GM18861 (cell line): ENCODE results near the gene ENTREP3.
A peak's percentile ranks its signal among the peaks of the same experiment; 100 is the strongest.

Experiments
- ATAC-seq: cut with Tn5 transposase; IDR thresholded peaks from one replicate; pipeline ENCODE4 v1.9.1; 2021; ENCODE audit not compliant: unreplicated experiment

The ENTREP3 gene

DNA sequence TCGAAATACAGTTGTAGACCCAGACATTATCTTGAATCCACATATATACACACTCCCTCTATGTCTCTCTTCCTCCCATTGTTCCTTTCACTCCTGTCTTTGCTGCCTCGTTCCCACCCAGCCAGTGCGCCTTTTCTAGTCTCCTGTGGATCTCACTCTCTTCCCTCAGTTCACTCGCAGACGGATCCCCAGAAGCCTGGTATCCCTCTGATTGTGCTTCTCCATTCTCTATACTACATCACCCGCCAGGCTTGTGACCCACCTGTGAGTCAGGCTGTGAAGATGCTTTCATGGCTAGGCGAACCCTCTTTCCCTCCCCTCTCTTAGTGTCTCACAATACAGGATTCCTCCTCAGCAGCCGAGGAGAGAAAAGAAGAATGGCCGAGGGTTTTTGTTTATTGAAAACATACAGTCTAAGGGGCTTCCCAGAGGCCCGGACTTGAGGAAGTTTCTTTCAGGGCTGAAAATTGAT is 23.4 kb upstream of the ENTREP3 start:
- ATAC-seq: no peak

DNA sequence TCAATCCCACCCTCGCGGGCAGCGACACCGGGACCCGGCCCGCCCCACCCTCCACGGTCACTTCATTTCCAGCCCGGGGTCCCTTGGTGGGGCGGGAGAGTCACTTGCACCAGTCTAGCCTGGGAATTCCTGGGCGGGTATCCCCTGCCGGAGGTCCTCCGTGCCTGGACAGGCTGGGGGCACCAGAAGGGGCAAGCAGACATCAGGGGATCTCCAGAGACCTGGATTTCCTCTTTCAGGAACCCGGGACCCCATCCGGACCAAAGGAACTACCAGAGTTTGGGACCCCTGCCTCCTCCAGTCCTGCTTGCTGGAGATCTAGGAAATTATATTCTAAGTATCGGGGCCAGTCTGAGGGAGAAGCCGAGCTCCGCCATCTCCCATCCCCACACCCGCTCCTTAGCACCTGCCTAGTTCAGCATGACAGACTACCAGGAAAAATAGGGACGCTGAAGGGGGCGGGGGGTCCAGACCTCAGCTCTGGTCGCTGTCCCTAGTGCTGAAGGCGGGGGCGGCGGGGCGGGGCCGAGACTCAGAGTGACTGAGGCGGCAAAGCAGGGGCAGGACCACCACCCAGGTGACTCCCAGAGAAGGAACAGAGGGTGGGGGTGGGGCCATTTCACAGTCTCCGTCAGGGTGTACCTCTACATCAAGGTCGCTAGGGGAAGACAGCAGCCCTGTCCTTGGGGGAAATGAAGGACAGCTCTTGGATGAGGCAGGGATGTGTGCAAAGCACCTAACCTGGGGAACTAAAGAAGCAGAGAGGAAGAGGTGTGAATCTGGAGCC is 22.8 kb upstream of the ENTREP3 start:
- ATAC-seq: no peak

DNA sequence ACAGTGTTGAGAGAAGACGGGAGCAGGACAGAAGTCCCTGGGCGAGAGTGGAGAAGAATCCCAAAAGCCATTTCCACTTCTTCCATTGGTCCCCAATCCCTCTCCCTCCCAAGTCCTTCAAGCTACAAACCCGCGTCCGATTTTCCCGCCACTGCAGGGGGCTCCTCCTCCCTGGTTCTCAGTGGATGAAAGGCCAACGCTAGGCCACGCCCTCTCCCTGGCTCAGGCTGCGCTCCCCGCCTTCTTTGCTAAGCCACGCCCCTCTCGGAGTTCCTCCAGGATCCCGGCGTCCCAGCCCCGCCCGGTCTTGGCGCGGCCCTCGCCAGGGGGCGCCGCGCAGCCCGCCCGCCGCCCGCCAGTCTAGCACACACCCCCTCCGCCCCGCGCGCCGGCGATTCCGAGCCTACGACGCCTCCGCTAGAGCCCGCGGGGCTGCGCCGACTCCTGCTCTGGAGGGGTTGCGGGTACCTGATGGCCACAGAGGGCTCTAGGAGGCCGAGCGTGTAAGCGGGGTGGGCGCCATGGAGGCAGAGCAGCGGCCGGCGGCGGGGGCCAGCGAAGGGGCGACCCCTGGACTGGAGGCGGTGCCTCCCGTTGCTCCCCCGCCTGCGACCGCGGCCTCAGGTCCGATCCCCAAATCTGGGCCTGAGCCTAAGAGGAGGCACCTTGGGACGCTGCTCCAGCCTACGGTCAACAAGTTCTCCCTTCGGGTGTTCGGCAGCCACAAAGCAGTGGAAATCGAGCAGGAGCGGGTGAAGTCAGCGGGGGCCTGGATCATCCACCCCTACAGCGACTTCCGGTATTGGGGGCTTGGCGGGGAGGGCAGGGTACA is 22.0 kb upstream of the ENTREP3 start, which contains the start of gene HCN3:
Gene HCN3 (plus strand): TSS at position 394 of the 832 bp plus-strand sequence. CDS start 128 bp downstream, at position 522.
- no peak for ATAC-seq

DNA sequence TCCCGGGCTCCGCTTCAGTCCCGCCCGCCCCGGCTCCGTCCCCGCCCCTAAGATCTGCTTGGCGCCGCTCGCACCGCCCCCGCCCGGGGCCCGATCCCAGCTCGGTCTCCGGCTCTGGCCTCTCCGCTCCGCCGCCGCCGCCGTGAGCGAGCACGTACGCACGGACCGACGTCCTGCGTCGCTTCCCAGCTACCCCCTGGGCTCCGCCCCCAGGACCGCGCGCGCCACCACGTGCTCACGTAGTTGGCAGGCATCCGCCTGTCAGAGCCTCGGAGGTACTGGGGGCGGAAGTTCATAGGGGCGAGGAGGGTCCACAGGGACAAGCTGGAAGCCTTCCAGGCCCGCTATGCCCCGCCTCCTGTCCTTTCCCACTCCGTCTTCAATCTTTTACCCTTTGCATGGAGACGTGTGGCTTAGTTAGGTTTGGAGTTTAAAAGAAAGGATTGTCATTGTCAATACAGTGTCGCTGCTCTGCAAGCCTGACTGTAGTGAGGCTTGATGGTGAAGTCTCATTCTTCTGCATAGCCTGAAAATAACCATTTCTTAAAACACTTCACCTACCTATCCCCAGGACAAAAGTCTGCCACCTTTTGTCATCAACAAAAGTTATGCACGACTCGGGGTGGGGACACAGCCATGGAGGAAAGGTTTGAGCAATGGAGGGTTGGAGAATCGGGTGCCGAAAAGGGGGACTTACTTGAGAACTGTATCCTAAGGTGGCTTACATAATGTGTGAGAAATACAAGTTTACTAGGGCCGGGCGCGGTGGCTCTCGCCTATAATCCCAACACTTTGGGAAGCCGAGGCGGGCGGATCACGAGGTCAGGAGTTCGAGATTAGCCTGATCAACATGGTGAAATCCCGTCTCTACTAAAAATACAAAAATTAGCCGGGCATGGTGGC is 18.3 kb upstream of the ENTREP3 start, which contains the start of gene CLK2:
Gene CLK2 (minus strand): TSS at position 162 of the 903 bp plus-strand sequence. CDS start 2,527 bp downstream, outside the sequence.
- ATAC-seq: peak; percentile 77

DNA sequence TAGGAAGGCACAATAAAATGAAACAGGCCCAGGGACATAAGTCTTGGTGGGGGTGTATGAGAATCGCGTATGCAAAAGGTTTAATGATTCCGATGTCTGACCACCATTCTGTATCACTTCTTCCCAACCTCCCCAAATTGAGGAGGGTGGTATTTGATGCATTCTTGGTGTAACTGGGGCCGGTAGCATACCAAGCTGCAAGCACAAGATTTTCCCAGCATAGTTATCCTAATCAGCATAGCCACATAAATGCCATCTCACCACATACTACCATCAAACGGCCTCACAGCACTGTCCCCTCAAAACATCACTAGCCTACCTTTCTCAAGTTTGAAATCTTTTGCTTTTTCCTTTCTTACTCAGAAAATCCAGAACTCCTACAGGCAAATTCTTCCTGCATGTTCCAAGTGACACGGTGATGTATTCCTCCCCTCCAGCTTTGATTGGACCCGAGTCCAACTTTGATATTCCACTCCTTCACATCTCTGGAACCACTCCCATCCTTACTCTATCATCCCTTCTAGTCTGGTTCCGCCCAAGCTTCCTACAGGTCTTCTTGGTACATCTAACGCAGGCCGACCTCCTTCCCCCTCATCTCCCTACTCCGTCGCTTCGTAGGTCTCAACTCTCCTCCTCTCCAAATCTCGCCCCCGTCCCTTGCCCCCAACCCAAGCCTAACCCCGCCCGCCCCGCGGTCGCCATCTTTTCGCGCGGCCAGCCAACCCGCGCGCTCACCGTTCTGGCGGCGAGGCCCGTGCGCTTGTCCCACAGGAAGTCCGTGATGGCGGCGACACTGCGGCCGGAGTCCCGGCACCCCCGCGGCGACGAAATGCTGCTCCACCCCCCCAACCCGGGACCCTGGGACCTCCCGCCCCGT is 17.4 kb upstream of the ENTREP3 start:
- ATAC-seq: peak; percentile 10

DNA sequence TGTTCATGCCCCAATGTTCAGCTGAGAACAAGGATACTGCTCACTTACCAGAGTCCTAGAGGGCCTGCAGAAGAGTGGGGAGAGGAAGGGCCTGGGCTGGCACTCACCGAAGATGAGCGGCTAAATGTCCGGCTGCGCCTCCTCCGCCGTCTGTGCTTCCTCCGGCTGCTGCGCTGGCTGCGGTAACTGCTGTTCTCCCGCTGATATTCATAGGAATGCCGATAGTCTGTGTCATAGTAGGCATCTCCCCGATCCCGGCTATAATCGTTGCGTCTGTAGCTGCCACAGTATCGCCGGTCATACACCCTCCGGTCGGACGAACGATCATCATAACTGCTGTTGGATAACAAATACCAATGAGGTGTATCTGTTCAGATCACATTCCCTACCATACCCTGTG is 14.1 kb upstream of the ENTREP3 start:
- no peak for ATAC-seq

DNA sequence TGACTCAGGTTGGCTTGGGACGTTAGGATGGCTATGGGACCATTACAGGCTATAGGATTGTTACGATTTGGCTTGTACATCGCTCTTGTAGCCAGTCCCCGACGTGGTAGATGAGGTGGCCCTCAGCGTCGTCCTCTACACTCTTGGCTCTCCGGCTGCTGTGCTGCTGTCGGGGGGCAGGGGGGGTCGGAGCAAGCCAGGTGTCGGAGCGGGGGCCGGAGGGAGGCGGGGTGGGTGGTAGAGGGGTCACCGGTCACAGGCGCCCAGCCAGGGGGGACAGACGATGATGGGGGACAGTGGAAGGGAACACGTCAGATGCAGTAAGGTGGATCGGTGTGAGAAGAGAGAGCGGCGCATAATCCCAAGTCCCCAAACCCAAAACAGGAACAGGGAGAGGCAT is 13.3 kb upstream of the ENTREP3 start:
- no peak for ATAC-seq

DNA sequence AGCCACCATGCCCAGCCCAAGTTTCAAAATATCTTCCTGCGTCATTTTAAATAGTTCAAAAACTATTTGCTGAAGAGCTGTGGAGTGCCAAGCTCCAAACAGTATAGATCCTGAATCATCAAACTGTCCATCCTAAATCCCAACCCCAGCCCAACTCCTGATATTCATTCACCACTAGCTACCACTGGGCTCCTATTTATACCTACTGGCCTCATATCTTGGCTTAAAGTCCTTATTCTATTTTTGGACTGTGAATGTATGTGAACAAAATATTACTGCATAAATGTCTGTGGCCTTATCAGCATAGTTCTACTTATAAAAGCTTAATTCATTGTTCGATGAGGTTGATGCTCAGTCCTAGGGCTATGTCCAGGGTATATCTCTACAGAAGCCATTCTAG is 12.1 kb upstream of the ENTREP3 start:
- no peak for ATAC-seq

DNA sequence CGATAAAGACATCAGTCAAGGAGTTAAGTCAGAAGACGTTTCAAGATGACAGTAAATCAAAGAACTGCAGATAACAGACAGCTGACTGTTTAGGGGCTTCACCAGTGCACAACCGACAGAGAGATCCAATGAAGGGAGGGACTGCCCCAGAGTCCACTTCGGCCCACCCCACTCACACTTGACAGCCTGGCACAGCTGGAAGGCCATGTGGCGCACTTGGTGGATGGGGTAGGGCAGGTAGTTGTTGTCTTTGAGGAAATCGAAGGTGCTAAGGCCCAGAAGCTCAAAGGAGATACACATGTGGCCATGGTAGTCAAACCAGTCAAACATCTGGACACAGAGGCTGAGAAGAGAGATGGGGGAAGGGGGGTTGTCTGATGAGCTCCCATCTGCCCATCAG is 11.3 kb upstream of the ENTREP3 start:
- no peak for ATAC-seq

DNA sequence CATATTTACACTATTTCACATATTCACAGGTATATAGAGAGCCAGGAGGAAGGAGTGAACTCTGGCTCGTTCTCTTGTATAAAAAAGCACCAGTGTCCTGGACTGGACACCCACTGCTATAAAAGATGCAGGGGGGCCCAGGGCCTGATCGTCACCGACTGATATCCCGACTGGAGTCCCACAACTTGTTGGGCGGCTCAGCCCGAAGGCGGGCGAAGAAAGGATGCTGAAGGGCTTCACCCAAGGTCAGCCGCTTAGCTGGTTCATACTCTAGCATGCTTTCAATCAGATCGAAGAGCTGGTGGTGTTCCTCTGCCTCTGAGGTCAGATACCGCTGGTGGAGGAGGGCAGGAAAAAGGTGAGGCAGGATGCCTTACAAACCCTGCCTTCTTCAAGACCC is 7.8 kb upstream of the ENTREP3 start:
- ATAC-seq: no peak

DNA sequence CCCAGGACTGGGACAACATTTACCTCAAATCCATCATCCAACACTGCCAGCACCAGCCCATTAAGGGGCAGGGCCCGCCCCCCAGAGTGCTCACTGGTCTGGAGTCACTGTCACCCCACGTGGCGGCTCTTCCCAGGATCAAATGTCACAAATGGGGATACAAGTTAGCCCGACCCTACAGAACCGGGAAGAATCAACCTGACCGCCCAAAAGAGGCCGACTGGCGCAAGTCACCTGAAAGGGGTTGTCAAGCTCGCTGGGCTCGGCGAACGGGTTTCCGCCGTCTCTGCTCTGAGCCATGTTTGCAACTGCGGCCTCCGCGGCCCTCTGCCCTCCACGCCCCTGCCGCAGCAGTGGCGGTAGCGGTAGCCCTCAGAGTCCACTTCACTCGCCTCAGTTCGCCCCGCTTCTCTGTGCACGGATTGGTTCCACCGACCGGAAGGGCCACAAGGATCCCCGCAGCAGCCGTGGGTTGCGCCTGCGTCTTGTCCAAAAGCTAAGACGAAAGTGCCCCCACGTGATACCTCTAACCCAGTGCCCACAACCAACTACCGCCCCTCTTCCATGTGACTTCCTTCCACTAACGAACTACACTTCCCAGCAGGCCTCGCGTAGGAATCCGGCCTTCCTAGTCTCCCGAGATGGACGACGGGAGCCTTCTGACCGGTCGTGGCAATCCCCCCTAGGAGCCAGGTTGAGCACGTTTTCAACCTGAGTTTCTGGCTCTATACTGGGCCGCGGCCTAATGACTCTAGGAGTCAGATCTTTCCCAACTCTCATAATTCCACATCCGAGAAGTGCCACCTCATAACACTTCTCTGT is 6.8 kb upstream of the ENTREP3 start, which contains the start of gene SCAMP3:
Gene SCAMP3 (minus strand): TSS at position 509 of the 822 bp plus-strand sequence. CDS start 209 bp downstream, at position 300.
- ATAC-seq: peak; percentile 78

DNA sequence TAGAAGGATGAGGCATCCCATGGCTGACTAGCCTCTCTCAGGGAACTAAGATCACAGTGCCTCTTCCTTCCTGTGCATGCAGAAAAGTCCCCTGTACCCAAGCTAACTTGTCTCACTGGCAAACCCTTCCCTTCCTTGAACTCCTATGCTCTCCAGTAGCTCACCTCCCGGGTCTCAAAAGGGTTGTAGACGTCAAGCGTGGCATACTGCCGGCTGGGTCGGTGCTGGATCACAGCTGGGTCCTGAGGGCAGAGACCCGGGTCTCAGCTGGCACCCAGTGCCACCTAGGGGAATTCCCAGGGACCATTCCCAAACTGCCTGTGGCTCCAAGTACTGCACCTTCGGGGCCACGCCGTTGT is 6.2 kb upstream of the ENTREP3 start:
- ATAC-seq: no peak

DNA sequence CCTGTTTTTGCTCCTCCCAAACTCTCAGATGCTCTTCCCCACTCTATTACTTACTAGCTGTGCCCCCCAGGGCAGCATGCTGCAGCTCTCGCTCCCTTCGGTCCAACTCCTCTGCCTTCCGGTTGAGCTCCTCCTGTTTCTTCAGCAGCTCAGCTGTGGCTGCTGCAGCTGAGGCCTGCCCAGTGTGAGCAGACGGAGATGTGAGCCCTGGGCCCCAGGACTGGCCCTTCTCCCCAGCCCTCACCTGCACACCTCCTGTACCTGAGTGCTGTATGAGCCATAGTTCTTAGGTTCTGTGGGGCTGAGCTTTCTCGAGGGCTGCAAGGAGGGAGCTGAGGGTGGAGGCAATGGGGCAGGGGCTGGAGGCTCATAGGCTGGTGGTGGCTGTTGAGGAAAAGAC is 5.0 kb upstream of the ENTREP3 start:
- ATAC-seq: no peak

DNA sequence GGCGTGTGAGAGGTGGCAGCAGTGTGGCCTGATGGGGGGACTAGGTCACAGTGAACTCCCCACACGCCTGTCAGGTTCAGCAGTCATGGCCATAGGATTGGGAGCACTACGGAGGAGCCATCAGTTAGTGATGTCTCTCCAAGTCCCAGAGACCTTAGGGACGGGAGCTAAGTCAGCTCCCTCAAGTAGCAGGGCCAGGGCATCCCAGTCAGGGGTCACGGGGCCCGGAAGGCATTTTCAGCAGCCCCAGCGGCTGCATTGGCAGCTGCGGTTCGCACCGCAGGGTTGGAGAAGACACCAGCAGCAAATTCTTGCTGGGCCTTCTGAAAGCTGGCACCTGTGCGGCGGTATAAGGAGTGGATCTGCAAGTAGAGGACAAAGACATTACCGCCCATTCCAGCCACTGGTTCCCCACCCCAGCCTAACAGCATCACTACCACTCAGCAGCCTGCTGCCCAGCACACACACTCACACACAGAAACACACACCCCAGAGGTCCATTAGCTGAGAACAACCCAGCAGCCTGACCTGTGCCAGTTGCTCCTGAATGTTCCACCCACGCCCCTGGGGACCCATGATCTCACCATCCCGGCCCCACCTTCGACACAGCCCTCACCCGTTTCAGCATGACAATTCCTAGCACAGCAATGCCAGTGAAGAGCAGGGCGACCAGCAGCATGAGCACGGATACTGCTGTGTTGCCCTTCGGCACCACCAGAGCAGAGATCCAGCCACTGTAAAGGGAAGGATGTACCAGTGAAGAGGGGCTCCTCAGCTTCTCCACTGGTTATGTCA is 972 bp upstream of the ENTREP3 start:
- ATAC-seq: no peak

DNA sequence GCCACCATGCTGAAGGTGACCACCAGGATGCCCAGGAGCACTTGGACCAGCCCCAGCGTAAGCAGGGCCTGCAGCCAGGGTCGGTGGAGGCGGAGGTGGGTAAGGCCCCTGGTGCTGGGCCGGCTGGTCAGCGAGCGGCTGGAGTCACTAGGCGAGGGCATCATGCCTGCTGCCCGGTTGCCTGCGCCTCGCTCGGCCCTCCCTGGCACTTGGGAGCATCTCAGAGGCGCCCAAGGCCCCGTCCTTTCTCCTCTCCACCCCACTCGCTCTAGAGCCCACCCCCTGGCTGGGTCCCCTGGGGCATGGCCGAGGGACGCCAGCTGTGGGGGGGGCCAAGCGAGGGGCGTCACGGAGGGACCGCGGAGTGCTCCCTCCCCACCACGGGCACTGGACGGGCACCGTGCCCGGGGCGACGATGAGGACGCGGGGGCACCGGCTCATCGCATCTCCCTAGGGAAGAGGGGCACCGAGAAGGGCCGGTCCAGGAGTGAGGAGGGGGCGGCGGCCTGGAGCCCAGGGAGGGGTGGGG is 505 bp downstream of the ENTREP3 start:
- ATAC-seq: no peak

DNA sequence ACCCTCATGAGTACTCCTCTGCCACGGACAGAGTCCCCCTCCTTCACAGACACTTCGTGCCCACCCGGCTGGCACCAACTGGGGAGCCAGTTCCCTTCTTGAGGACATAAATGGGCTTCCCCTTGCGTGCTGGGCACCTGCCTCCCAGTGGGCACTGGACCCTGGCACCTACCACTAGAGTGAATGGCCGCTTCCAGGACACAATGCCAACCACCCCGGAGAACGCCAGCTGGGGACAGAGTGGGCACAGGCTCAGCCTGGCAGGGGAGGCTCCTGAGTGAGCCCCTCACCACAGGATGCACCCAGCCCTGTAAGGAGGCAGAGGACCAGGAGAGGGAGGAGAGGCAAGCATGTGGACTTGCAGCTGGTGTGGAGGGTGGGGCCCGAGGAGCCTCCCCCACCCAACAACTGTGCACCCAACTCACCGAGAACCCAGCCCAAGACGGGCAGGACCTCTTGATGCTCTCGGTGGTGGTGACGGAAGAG is 1.0 kb downstream of the ENTREP3 start:
- ATAC-seq: no peak

DNA sequence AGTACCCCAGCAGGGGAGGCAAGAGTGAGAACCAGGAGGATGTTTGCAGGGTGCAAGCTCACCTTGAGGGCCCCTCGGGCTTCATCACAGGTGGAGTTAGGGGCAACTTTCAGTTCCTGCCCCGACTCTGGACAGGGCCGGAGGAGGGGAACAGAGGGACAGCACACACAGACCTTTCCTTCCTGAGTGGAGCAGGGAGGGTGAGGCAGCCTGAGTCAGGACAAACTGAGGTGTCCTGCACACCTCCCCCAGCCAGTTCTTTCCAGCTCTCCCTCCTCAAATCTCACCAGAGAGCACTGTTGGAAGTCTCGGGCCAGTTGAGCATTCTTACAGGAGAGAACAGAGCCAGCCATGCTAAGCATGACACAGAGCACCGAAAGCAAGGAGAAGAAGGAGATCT is 1.5 kb downstream of the ENTREP3 start:
- no peak for ATAC-seq

DNA sequence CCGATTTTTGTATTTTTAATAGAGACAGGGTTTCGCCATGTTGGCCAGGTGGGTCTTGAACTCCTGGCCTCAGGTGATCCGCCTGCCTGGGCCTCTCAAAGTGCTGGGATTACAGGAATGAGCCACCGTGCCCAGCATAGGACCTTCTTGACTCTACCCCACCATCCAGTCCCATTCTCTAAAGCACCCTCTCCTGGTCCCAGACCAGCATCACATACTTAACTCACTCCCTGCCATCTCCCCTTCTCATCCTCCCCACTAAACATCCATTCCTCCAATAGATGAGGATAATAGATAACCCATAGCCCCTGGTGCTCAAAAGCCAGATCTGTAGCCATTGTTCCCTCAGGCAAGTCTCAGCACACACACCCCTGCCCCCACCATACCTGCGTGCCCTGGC is 2.1 kb downstream of the ENTREP3 start:
- ATAC-seq: no peak
